Right cardiac atrium (tissue), 5 donors: ENCODE measurements around the gene GOLGA7B. TPM values are rescaled to one million over a fixed set of nuclear protein-coding genes. Genes with fewer than 3 reads are reported as not detected.

Experiments
- ATAC-seq, 2 donors: fragments of 200-7000 bp; cut with Tn5 transposase; one replicate each; pipeline versions ENCODE4 v1.8.0 to v1.9.1; 2020; ENCODE audit warnings: moderate library complexity in 2 of 2, mild to moderate bottlenecking in 1 of 2
- DNase-seq, 3 donors: peaks; one replicate each; pipeline ENCODE4 v3.0.0-alpha.2; 2020
- H3K27ac ChIP-seq: one replicate; pipeline ENCODE4 v1.5.1; 2013; ENCODE audit warnings: mild to moderate bottlenecking, low read length, control low read depth, moderate library complexity
- H3K27me3 ChIP-seq: one replicate; pipeline ENCODE4 v1.6.1; 2013; ENCODE audit not compliant: control insufficient read depth, insufficient read depth
- H3K4me1 ChIP-seq: one replicate; pipeline ENCODE4 v1.6.1; 2013; ENCODE audit warnings: low read length; ENCODE audit not compliant: control insufficient read depth, insufficient read depth
- H3K4me3 ChIP-seq: one replicate; pipeline ENCODE4 v1.5.1; 2013; ENCODE audit warnings: low read length, control low read depth
- H3K9me3 ChIP-seq: one replicate; pipeline ENCODE4 v1.6.1; 2013; ENCODE audit warnings: low read length; ENCODE audit not compliant: control insufficient read depth
- WGBS: extraction: QIAGEN DNeasy Blood & Tissue Kit; methylation state at CpG from one replicate; pipeline ENCODE4 v1.1.7; 2013; 5-methylcytosine and 5-hydroxymethylcytosine counted together
- intact Hi-C, 4 donors: fragments of 100-400 bp; cut with DNase I; formaldehyde crosslinking; loops; one replicate each; pipeline versions ENCODE4 v1.11.0 to v1.14.0; 2022 to 2023
- polyA plus RNA-seq: library from polyadenylated mRNA; stranded (reverse); fragments of 200-250 nt; gene quantifications from one replicate; pipeline ENCODE4 v1.2.3, GENCODE V29; 2013
- total RNA-seq, 4 donors: library from RNA; stranded (reverse); fragmentation: NEBNext Ultra II Directional; extraction: Animal tissue kit (Norgen Biotek cat#: 25700); gene quantifications; one replicate each; pipeline ENCODE4 v1.2.1, GENCODE V29; 2021
- donor health status: healthy with polysubstance abuse.
- donor health status: DM: no; HTN: yes; CAD: no.
- donor health status: DM: no; HTN: no; CAD: no.
- donor health status: DM: no; HTN: yes; CAD: no; lungs with severe emphysema.
- donor health status: DM: yes; HTN: yes; CAD: no.

Gene GOLGA7B
- total and polyA plus RNA-seq, 5 donors, result 4.1 to 11.7 (median 6.7) TPM

DNA sequence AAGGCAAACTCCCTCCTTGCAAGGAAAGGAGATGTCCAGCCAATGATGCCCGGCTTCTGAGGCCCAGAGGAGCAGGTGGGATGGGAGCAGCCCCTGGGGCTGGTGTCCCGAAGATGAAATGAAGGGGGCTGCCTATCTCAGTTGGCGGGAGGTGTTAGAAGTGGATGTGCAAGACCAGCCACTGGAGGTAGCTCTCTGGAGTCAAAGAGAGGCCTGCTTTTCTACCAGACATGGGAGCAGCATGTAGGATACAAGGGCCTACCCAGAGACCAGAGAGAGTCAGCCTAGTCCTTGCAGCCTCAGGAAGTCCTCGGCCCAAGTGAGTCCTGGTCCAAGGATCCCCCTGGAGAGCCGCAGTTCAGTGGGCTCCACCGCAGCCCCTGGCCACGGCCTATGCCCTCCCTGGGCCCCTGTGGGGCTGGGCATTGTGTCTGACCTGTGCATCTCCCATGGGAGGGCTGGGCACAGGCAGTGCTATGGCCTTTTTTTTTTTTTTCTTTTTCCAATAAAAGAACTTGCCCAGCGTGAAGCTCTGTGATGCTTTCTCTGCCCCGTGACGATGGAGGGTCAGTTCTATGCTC is 17.7 kb downstream of the GOLGA7B start:
- no peaks in the 10 kb centered on the region for H3K27me3 ChIP-seq
- intact Hi-C loops, result loop anchor here in 2 of 4 donors (10.0 kb wide), 2 partner anchors 73 to 113 kb away; no protein-coding TSS in a partner anchor
- no peaks in the 10 kb centered on the region for H3K4me1 ChIP-seq
- no peak overlapping the region for H3K27ac ChIP-seq
- DNase-seq (no peak), ATAC-seq (no peak)
- no peak overlapping the region for H3K4me3 ChIP-seq
- 90% methylated on average over 10 of the region's 10 CpGs for WGBS
- no peaks in the 10 kb centered on the region for H3K9me3 ChIP-seq

DNA sequence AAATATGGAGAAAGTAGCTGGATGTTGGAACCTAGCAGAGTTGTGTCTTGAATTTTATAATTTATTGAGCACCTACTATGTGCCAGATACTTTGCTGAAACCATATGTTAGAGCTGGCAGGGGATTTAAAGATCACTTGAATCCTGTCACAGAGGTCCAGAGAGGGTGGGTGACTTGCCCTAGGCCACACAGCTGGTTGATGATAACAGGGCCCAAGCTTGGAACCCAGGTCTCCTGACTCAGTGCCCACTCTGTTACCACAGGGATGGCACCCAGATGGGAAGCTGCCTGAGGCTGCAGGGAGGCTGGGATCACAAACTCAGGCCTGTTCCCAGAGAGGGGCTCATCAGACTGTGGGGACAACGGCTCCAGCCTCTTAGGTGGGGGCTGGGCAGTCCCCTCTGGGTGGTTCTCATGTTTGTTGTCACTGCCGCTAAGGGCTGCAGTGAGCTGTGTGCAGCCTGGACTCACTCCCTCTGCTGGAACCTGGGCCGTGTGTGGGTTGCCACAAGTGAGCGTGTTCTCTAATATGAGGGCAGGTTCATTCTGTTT is 18.6 kb downstream of the GOLGA7B start:
- 78% methylated on average over 4 of the region's 4 CpGs for WGBS
- intact Hi-C loops, result loop anchor here in 2 of 4 donors (2.0 to 10.0 kb wide), 3 partner anchors 73 to 113 kb away; no protein-coding TSS in a partner anchor
- DNase-seq, result no peak
- no peaks in the 10 kb centered on the region for H3K27me3 ChIP-seq
- no peaks in the 10 kb centered on the region for H3K9me3 ChIP-seq
- H3K27ac ChIP-seq, result no peak overlapping the region
- H3K4me3 ChIP-seq, result no peak overlapping the region
- no peaks in the 10 kb centered on the region for H3K4me1 ChIP-seq
- no peak for ATAC-seq

DNA sequence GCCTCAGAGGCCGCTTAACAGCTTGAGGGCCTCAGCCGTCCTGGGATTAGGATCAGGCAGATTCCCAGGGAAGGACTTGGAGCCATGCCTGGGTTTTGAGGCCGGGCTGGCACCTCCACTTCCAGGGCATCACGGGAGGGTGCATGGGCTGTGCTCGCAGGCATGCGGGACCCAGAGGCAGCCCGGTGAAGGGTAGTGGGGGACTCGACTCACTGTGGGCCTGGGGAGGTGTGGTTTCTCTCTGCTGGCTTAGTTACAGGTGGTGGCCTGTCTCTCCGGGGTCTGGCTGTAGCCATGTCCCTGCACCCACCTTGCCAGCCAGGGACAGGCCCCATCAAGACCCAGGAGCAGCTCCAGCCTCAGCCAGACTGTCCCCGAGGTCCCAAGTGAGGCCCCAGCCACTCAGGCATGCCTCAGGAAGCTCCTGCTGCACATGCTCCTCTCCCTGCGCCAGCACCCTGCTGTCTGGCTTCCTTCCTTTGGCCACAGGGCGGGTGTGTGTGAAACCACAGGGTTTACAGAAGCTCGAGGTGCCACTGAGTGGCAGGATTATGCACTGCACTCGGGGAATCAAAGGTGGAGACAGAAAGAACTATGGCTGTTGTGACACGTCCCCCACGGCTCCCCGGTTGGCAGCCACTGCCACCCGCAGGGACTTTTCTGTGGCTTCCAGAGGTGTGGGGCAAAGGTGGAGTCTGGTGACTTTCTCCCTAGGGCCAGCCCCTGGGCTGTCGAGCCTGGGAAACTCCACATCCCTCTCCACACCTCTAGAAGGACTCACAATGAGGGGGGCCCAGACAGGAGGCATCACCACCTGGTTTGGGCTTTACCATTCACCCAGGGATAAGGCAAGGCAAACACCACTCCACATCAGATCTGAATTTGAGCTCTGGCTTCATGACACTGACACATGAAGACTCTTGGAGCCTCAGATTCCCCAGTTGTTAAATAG is 19.7 kb downstream of the GOLGA7B start:
- H3K9me3 ChIP-seq, result no peaks in the 10 kb centered on the region
- H3K4me3 ChIP-seq, result no peak overlapping the region
- peak; percentile 82 to 92 (median 91) for DNase-seq
- intact Hi-C loops, result loop anchor here (2.0 to 10.0 kb wide), 6 partner anchors 75 to 115 kb away; no protein-coding TSS in a partner anchor
- 11% methylated on average over 19 of the region's 19 CpGs for WGBS
- H3K27me3 ChIP-seq, result no peaks in the 10 kb centered on the region
- H3K4me1 ChIP-seq, result no peaks in the 10 kb centered on the region
- peak overlapping the region; percentile 6 for H3K27ac ChIP-seq
- ATAC-seq, result peak; percentile 92 to 93

DNA sequence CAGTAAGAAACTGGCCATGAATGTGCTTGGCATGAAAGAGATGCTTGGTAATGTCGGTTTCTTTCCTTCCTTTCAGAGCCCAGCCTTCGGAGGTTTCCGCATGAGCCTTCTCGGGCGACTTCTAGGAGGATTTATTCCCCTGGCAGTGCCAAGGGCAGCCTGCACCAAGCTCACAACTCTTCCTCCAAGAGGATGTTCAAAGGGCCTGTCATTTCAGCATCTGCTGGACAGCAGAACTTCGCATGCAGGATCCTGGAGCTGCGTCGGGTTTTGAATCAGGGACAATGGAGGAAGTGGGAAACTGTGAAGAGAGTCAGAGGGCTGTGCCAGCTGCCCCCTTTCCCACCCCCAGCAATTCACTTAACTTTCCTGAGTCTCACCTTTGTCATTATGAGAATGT is 21.3 kb downstream of the GOLGA7B start:
- intact Hi-C loops, result loop anchor here in 2 of 4 donors (5.0 kb wide), 3 partner anchors 79 to 114 kb away; no protein-coding TSS in a partner anchor
- Histone ChIP-seq H3K4me1 (no peaks in the 10 kb centered on the region), H3K27me3 (no peaks in the 10 kb centered on the region), H3K27ac (no peak overlapping the region), H3K9me3 (no peaks in the 10 kb centered on the region), H3K4me3 (no peak overlapping the region)
- DNase-seq (no peak), ATAC-seq (no peak)
- WGBS, result 77% methylated on average over 8 of the region's 8 CpGs

DNA sequence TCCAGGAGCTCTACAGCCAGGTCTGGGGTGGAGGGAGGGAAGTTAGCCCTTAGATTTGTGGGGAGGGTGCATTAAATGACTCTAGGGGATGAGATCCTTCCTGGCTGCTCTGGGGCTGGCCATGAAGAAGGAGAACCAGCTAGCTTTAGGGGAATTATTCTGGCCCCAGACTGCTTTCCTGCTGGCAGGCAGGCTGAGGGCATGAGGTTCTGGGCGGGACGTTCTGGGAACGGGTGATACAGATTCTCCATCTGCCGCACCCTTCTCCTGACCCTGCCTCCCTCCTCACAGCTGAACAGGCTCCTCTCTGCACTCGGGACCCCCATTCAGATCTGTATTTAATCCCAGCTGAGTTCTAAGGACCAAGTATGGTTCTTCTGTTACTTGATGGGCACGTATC is 23.9 kb downstream of the GOLGA7B start:
- ATAC-seq, result peak in 1 of 2 donors; percentile 61

DNA sequence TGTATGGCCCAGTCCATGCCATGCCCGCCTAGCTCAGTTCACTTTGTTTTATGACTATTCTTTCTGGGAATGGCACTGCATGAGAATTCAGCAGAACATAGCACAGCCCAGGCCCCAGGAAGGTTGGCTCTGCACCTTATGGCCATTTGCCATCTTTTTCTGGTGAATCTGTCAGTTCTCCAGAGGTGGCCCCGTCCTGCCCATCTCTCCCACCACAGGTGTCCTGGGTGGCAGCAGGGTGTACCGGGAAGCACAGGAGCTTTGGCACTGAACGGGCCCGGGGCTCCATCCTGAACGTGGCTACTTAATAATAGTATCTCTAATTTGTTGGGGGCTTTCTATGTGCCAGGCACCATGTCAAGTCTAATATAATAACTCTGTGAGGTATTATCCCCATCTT is 24.7 kb downstream of the GOLGA7B start:
- Histone ChIP-seq H3K27ac (no peak overlapping the region), H3K4me3 (no peak overlapping the region), H3K4me1 (no peaks in the 10 kb centered on the region), H3K9me3 (no peaks in the 10 kb centered on the region), H3K27me3 (no peaks in the 10 kb centered on the region)
- DNase-seq, result no peak
- intact Hi-C loops, result loop anchor here in 2 of 4 donors (5.0 kb wide), 3 partner anchors 82 to 117 kb away; no protein-coding TSS in a partner anchor
- 75% methylated on average over 6 of the region's 6 CpGs for WGBS
- ATAC-seq, result no peak

More for the DNA sequence above, 23.9 kb downstream of the GOLGA7B start:
- intact Hi-C loops, result loop anchor here in 2 of 4 donors (5.0 kb wide), 3 partner anchors 81 to 116 kb away; no protein-coding TSS in a partner anchor
- H3K27me3 ChIP-seq, result no peaks in the 10 kb centered on the region
- H3K9me3 ChIP-seq, result no peaks in the 10 kb centered on the region
- no peak overlapping the region for H3K27ac ChIP-seq
- no peak overlapping the region for H3K4me3 ChIP-seq
- no peaks in the 10 kb centered on the region for H3K4me1 ChIP-seq
- 53% methylated on average over 6 of the region's 6 CpGs for WGBS
- peak in 1 of 3 donors; percentile 45 for DNase-seq

DNA sequence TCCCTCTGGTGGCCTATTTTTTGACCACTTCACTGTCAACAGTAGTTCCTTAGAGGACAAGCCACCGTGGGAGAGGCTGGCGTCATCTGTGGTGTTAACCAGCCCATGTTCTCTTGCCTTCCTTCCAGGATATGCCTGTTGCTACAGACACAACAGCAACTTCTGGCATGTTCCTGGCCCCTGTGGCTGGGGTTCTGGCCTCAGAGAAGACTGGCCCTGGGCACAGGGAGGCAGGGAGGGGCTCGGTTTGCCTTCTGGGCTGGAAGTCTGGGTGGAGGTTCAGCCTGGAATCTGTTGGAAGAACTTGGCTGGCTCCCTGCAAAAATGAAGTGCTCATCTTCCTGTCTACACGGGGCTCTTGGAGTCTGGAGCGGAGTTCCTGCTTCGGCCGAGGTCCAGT is 25.7 kb downstream of the GOLGA7B start:
- no peaks in the 10 kb centered on the region for H3K9me3 ChIP-seq
- H3K27ac ChIP-seq, result no peak overlapping the region
- no peak overlapping the region for H3K4me3 ChIP-seq
- WGBS, result 58% methylated on average over 7 of the region's 7 CpGs
- peak; percentile 62 to 75 (median 63) for DNase-seq
- ATAC-seq, result peak; percentile 77 to 87
- H3K27me3 ChIP-seq, result no peaks in the 10 kb centered on the region
- intact Hi-C loops, result no loop called here
- no peaks in the 10 kb centered on the region for H3K4me1 ChIP-seq

DNA sequence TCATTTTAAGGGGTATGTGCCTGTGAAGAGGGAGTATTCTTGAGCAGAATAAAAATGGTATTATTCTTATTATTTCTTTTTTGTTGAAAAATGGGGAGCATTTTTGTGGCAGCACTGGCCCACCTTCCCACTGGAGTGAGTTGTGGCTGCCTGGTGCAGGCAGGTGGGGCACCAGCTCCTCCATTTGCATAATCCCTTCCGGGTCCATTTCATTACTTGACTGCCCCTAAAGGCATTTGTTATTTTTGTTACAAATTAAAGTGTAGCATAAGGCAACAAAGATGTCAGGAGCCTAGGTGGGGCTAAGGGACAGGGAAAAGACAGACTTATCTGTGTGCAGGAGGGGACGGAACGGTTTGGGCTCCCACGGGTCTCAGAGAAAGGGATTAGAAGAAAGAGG is 26.8 kb downstream of the GOLGA7B start:
- Histone ChIP-seq H3K27me3 (no peaks in the 10 kb centered on the region), H3K27ac (no peak overlapping the region), H3K4me3 (no peak overlapping the region), H3K9me3 (no peaks in the 10 kb centered on the region), H3K4me1 (no peaks in the 10 kb centered on the region)
- intact Hi-C loops, result no loop called here
- ATAC-seq (no peak), DNase-seq (no peak)
- WGBS, result 56% methylated on average over 4 of the region's 4 CpGs

DNA sequence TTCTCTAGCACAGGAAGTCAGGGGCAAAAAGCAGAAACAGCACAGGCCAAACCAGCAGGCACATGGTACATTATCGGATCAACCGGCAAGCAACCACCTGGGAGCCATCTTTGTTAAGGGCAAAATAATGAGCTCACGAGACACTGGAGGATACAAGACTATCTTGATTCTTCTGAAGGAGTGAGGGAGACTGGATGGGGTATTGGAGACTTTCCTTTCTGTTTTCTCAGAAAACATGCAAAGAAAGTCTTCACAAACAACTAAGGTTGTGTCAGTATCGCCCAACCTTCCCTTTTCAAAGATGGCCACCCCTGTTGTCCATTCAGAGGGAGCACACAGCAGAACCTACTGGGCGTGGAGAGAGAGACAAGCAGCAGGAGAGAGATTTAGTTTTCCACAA is 29.6 kb downstream of the GOLGA7B start:
- no peaks in the 10 kb centered on the region for H3K4me1 ChIP-seq
- ATAC-seq, result no peak
- no peak overlapping the region for H3K4me3 ChIP-seq
- no peak overlapping the region for H3K27ac ChIP-seq
- H3K27me3 ChIP-seq, result no peaks in the 10 kb centered on the region
- intact Hi-C loops, result no loop called here
- H3K9me3 ChIP-seq, result no peaks in the 10 kb centered on the region
- 92% methylated on average over 5 of the region's 5 CpGs for whole genome bisulfite sequencing
- DNase-seq, result no peak

DNA sequence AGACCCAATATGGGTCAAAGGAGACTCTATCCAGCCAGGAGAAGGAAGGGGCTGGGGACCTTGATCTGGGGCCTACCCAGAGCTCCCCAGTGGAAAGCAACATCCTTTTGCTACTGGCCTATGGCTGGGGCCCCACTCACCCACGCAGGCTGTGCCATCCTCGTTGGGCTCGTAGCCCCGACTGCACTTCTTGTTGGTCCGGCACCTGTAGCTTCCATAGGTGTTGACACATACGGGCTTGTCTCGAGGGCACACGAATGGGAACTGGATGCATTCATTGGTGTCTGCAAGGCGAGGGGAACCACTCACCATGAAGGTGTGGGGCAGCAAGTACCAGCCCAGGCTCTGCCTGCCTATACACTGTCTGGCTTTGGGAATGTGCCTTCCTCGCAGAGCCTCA is 30.5 kb downstream of the GOLGA7B start:
- WGBS, result 94% methylated on average over 10 of the region's 10 CpGs
- H3K27me3 ChIP-seq, result no peaks in the 10 kb centered on the region
- ATAC-seq (no peak), DNase-seq (no peak)
- intact Hi-C loops, result no loop called here
- no peak overlapping the region for H3K4me3 ChIP-seq
- no peaks in the 10 kb centered on the region for H3K4me1 ChIP-seq
- no peak overlapping the region for H3K27ac ChIP-seq
- no peaks in the 10 kb centered on the region for H3K9me3 ChIP-seq
